RPMI8226 (cell line): ENCODE measurements around the gene PTPN23.

ENCODE experiments used
- DNase-seq: peaks from one replicate; pipeline ENCODE4 v3.0.0-alpha.2; 2015

The PTPN23 gene

GRCh38 chr3:47420511-47421484 is 40.0 kb downstream of the PTPN23 start:
- peak; percentile 91 for DNase-seq

- peak; percentile 58 for DNase-seq
Observed at GRCh38 chr3:47421741-47422649, 41.2 kb downstream of the PTPN23 start.

- no peak for DNase-seq
Observed at GRCh38 chr3:47422743-47423142, 41.9 kb downstream of the PTPN23 start.

DNA sequence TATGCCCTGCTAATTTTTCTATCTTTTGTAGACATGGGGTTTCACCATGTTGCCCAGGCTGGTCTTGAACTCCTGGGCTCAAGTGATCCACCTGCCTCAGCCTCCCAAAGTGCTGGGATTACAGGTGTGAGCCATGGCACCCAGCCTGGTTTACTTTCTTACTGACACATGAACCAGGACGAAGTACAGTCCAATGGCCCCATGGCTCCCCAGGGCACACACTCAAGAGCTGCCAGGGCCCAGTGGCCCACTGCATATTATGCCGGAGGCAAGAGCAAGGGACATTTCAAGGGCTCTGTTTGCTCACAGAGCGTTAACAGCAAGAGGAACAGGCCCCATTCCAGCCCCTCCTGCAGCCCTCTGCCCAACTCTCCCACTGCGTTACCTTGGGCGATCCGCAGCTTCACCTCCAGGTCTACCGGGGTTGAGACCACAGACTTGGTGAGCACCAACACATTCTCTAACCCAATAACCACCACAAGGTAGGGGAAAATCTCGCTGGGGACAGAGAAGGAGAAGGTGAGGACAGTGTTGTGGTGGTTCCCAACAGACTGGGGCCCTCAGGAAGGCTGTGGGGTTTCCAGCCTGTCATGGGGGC is 42.8 kb downstream of the PTPN23 start:
- DNase-seq = no peak

DNA sequence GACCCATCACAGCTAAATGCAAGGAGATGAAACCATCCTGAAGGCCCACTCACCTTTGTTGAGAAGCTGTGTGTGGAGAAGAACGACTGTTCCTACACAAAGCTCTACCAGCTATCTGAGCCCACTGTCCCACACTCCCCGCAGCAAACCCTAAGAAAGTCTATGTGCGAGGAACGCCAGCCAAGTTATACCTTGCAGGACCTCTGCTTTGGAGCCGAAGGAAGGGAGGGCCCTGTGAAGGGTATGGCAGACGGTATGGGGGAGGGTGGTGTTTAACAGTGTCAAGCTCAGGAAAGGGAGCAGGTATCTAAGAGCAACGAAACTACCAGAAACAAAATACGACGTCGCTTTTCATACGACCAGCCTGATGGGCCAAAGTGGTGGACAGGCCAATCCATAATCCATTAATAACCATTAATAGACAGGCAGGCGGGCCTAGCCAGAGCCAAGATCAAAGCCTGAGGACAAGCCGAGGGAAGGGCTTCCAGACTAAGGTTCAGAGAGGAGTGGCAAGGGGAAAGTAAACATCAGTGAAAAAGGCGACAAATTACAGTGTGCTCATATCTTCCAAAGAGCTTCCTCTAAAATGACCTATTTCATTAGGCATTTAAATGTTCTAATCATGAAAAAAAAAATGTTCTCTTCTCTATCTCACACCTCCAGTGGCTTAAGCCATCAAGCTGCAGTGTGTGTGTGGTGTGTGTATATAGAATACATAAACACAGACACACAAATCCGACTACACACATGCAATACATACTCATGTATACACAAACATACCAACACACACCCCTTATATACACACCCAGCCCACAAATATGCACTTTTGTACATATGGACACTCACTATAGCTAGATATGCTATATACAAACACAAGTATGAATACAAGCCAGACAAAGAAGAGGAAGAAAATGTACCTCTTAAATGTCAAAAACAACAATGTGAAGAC is 43.9 kb downstream of the PTPN23 start:
- no peak for DNase-seq

DNA sequence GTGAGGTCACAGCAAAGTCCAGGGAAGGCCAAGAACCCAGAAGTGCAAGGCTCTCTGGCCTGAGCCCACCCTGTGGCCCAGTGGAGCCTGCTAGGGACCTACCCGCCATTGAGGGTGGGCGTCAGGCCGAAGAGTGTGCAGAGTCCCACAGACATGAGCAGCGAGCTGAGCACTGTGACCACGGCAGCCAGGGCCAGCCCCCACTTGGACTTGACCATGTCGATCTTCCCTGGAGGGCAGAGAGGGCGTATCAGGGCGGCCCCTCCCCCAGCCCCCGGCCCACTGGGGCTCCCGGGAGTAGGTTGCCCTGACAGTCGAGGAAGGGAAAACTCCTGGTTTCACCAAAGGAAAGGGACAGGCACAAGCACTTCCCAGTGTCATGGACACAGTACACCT is 44.6 kb downstream of the PTPN23 start:
- no peak for DNase-seq

- no peak for DNase-seq
Observed at GRCh38 chr3:47425959-47426358, 45.1 kb downstream of the PTPN23 start.

DNA sequence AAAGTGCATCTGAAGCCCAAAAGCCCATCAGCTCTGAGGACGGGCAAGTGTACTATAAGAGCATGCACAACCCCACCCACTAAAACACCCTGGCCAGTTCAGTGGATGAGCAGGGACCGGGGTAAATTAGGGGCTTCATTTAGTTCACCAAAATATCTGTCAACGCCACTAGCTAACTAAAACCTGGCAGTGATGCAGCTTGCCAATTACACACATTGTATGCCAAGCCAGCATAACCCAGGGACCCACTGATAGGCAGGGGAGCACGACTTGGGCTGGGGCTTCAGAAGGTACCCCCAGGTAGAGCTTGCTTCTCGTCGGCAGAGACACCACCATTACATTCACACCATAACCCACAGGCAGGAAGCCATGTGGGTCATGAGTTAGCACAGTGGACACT is 47.0 kb downstream of the PTPN23 start:
- no peak for DNase-seq

DNA sequence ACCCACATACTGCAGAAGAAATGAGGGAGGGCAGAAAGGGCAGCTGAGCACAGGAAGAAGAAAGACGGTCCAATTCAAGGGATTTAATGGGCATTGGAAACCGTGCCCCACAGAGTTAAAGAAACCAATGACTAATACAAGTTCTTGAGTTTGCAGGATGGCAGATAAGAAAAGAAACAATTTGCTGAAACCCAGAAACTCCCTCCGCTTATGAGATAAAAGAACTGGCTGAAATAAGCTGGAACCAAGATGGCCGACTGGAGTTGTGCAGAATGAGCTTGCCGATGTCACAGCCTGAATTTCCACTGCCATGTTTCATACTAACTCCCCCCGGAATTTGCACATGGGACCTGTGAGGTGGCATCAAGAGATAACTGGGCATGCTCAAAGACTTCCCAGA is 47.8 kb downstream of the PTPN23 start:
- no peak for DNase-seq

- no peak for DNase-seq
Observed at GRCh38 chr3:47429476-47430270, 48.9 kb downstream of the PTPN23 start.

DNA sequence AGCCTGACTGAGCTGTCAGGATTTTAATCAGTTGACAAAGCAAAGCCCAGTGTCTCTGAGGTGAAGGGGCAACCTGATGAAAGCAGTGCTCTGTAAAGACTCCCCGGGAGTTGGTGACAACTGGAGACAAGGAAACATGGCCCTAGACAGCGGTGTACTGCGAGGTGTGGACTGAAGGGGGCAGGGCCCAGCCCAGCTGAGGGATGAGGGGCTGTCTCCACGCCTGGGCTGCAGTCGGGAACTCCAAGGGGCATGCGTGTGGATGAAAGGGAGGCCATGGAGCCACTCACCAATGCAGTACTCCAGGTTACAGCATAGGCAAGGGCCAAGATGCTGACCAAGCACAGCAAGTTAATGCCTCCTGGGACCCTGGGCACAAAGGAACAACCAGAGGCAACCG is 49.8 kb downstream of the PTPN23 start:
- no peak for DNase-seq

GRCh38 chr3:47431225-47431624 is 50.4 kb downstream of the PTPN23 start:
- DNase-seq = no peak

GRCh38 chr3:47432673-47433072 is 51.9 kb downstream of the PTPN23 start:
- no peak for DNase-seq

DNA sequence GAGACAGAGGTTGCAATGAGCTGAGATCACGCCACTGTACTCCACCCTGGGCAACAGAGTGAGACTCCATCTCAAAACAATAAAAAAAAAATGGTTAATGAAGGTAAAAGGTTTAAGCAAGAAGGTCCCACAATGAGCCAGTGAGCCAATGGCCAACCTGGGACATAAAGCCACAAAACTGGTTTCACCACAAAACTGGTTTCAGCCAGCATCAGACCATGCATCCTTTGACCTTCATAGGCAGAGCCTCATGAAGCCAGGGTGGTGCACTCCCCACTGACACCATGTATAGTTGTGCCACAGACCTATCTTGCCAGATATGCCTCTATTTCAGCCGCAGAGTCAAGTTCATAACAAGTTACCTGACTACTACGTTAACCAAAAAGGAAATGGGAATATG is 53.0 kb downstream of the PTPN23 start:
- DNase-seq = no peak

DNA sequence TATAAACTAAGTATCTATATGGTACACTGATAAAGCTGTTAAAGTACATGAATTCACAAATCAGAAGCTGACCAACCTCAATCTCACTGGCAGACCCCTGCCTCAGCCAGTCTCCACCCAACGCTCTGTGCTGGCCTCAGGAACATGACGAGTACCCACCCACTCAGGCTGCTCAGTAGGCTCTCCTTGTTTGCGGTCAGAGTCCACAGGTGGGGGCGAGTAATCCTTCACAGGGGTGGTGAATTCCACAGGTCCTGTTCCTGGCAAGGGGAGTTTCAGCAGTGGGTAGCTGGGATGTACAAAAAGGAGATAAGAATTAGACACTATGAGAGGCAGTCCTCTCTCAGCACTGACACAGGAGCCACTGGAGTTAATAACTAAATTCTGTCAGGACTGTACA is 54.0 kb downstream of the PTPN23 start:
- DNase-seq = no peak

DNA sequence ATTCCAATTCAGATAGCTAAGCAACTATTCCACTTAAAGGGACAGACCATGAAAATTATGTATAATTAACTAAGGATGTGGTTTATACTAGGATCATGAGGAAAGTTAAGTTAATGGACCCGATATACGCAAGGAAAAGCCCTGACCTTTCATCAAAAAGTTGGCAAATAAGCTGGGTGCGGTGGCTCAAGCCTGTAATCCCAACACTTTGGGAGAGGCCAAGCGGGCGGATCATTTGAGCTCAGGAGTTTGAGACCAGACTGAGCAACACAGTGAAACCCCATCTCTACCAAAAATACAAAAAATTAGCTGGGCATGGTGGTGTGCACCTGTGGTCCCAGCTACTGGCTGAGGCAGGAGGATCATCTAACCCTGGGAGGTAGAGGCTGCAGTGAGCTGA is 55.4 kb downstream of the PTPN23 start:
- DNase-seq = no peak

- DNase-seq = no peak
Observed at GRCh38 chr3:47440131-47440530, 59.3 kb downstream of the PTPN23 start.

- DNase-seq = no peak
Observed at GRCh38 chr3:47441796-47442551, 61.2 kb downstream of the PTPN23 start.

DNA sequence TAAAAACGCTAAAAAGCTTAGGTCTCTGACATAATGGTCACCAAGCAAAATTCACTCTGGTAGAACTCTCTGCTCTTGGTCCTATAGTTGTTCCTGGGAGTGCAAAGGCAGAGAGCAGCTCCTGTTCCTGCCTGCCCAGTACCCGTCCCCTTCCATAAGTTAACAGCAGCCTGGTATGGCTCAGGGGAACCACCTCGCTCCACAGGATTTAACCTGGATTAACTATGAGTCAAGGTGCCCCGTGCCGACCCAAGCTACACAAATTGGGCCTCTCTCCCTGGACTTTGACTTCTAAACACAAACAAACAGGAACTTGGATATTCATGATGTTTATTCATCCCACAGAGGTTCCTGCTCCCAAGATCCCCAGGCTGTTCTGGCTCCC is 62.8 kb downstream of the PTPN23 start:
- DNase-seq = no peak

GRCh38 chr3:47444103-47444502 is 63.3 kb downstream of the PTPN23 start:
- DNase-seq = no peak
